Sigmoid colon (tissue), 4 donors: ENCODE data around the gene DOCK9.

Experiments used
- CTCF ChIP-seq, 4 experiments: fragments of 450-650 bp in 3 of 4; fragments of 200-600 bp in 1 of 4; IDR thresholded peaks; one replicate each; pipeline ENCODE4 v1.5.1; 2016 to 2019; ENCODE audit warnings: antibody characterized with exemption in 4 of 4, mild to moderate bottlenecking in 3 of 4, moderate library complexity in 2 of 4
- EP300 ChIP-seq, 4 donors: sonication (generic); formaldehyde crosslinking; IDR thresholded peaks; one replicate each; pipeline ENCODE4 v1.6.1; 2017; ENCODE audit warnings: antibody characterized with exemption in 4 of 4
- POLR2A ChIP-seq, 2 donors: fragments of 450-650 bp; IDR thresholded peaks; one replicate each; pipeline ENCODE4 v1.6.1; 2016; ENCODE audit warnings: antibody characterized with exemption in 2 of 2, mild to moderate bottlenecking in 2 of 2, moderate library complexity in 2 of 2
- POLR2AphosphoS5 ChIP-seq, 4 donors: sonication (generic); formaldehyde crosslinking; IDR thresholded peaks; one replicate each; pipeline ENCODE4 v1.6.1; 2017; ENCODE audit warnings: antibody characterized with exemption in 4 of 4

- TF ChIP-seq CTCF (IDR thresholded peaks at IDR 0.05) (no peak), POLR2A (IDR thresholded peaks at IDR 0.05) (no peak), EP300 (IDR thresholded peaks at IDR 0.05) (no peak), POLR2AphosphoS5 (IDR thresholded peaks at IDR 0.05) (no peak)
These were observed 85.8 kb downstream of the DOCK9 start for GRCh38 chr13:98892077-98892476.
